Amygdala (tissue), 56 donors: ENCODE measurements around the gene SUPT20HL2.
"Not testable (repeated sequence)": the region's sequence is repeated elsewhere in the genome, so short reads cannot be mapped to it uniquely, and the experiment has no call there.

ENCODE experiments used
- DNase-seq, 56 donors: peaks; one replicate each; lab custom pipeline; 2025; lab: John Stamatoyannopoulos, UW

The SUPT20HL2 gene

DNA sequence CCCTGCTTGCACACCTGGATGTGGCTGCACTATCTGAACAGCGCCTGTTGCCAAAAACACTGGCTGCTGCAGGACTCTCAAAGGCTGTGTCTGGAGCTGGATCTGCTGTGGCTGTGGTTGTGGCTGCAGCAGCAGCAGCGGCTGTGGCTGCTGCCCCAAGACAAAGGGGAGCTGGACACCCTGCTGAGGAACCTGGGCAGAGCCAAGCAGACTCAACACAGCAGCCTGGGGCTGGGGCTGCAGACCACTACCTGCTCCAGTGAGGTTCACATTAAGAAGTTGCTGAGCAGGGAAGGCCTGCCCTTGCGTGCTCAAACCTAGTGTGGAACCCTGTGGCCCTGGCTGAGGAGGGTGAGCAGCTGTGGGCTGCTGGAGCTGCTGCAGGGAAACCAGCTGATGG lies 3.0 kb downstream of the SUPT20HL2 start:
- DNase-seq, result not testable (repeated sequence)

GRCh38 chrX:24309580-24310374 lies 4.1 kb downstream of the SUPT20HL2 start:
- not testable (repeated sequence) for DNase-seq

DNA sequence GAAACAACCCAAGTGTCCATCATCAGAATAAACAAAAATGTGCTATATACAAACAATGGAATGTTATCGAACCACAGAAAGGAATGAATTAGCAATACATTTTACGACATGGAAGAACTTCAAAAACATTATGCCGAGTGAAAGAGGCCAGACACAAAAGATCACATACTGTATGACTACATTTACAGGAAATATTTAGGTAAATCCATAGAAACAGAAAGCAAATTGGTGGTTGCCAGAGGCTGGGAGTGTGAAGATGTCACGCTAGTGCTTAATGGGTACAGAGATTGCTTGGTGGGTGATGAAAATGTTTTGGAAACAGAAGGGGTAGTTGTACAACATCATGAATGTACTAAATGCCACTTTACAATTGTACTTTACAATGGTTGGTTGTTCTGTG lies 5.1 kb downstream of the SUPT20HL2 start:
- DNase-seq, result not testable (repeated sequence)

DNA sequence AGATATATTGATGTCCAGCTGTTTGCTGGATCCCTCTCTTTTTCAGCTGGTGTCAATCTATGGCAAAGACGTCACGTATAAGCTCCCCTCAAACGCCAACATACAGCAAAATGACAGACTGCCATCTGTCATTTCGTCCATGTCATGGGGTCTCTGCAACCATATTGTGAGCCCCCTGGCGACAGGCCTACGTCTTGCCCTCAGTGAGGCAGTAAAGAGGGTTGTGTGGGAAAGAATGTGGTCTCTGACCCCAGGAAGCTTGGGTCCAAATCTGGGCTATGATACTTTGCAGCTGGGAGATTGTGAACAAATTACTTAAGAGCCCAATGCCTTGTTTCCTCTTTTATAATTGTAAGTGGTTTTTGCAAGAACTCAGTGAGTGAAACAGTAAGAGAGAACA lies 7.4 kb downstream of the SUPT20HL2 start:
- DNase-seq, result no peak

- DNase-seq, result no peak
These were observed 8.0 kb downstream of the SUPT20HL2 start for GRCh38 chrX:24305905-24306304.

DNA sequence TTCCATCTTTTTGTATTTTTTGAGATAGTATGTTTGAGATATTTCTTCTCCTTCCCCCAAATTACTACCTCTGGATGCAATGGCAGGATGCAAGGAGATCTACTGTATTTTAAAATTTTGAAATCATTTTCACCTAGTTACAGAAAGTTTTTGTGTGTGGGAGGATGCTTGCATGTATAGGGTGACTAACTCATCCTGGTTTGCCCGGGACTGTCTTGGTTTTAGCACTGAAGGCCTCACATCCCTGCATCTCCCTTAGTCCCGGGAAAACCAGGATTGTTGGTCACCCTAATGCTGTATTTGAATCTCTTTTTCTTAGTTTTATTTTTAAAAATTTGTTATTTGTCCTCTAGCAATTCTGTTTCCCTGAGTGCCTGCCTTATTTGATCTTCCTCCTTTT lies 12.1 kb downstream of the SUPT20HL2 start:
- DNase-seq, result no peak

- no peak for DNase-seq
These were observed 12.8 kb downstream of the SUPT20HL2 start for GRCh38 chrX:24301060-24301459.

DNA sequence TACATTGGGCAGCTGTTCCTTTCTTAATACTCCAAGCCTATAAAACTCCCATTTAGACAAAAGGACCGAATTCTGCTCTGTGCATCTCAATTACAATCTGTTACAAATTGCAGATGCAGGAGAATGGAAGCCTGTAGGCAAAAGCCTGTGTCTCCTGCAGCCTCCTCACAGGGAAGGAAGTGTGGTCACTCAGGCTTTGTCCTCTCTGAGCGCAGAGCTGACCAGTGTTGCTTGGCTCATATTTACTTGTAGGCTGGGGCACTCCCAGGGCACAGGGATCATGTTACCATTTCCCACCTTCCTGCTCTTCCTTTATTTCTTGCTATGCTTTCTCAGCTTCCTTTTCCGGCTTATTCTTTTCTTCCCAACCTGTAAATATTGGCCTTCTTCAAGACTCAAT lies 15.7 kb downstream of the SUPT20HL2 start:
- DNase-seq, result no peak

DNA sequence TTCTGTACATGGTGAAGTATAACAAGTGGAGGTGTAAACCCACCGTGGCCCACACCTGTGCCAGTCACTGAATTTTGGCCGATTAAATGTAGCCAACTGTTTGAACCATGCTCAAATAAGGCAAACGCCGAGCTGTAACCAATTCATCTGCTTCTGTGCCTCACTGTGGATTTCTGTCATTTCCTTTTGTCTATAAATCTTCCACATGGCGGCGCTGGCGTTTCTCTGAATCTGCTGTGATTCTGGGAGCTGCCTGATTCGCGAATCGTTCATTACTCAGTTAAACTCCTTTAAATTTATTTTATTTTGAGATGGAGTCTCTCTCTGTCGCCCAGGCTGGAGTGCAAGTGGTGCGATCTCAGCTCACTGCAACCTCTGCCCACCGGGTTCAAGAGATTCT lies 19.2 kb downstream of the SUPT20HL2 start:
- peak in 10 of 56 donors; percentile 0 to 19 (median 4) for DNase-seq

DNA sequence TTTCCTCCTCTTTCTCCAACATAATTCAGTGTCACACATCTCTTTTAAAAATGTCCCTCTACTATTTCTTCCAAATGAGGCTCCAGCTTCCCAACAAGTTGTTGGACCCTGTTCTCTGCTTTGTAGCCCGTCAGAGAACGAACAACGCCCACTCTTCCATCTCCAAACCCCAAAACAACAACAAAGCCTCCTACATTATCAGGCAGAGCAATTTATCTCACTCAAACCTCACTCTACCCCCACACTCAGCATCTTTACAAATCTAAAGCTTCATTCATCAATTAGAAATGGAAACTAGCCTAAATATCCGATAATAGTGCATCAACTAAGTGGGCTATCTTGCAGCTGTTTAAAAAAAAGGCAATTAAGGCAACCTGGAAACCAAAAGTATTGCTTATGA lies 20.5 kb downstream of the SUPT20HL2 start:
- no peak for DNase-seq

DNA sequence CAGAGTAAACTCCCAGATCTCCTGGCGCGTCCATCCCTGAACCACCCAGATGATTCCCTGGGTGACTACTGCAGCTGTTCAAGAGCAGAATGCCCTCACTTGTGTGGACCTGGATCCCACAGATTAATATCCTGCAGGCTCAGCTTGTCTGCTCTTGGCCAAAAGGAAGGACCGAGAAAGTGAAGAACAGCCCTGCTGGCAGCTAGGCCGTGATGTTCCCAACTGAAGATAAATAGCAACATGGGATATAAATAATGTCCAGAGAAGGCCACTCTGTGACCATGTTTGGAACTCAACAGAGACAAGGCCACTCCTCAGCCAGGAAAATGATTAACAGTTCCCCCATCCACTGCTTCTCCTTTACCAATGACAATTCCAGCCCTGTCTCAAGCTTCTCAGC lies 21.5 kb downstream of the SUPT20HL2 start:
- DNase-seq, result no peak

- DNase-seq, result no peak
These were observed 28.8 kb downstream of the SUPT20HL2 start for GRCh38 chrX:24285082-24285481.

- no peak for DNase-seq
These were observed 30.6 kb downstream of the SUPT20HL2 start for GRCh38 chrX:24283127-24283794.

- DNase-seq, result no peak
These were observed 31.3 kb downstream of the SUPT20HL2 start for GRCh38 chrX:24282381-24283126.

DNA sequence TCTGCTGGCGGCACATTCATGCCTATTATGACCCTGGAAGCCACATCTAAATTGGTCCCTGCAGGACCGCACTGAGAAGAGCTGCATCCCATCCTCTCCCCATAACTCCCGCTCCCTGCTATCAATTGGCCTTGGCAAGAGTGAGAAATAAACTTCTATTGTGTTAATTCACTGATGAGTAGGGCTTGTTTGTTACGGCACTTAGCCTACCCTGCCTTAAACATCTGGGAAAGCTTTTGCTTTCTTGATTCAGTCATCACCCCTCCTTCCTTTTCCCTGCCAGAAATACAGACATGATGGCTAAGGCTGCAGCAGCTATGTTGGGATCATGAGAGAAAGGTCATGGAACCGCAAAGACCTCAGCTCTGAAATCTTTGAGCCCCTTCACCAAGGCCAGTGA lies 36.5 kb downstream of the SUPT20HL2 start:
- no peak for DNase-seq

- no peak for DNase-seq
These were observed 37.9 kb downstream of the SUPT20HL2 start for GRCh38 chrX:24276015-24276414.

GRCh38 chrX:24271262-24271661 lies 42.6 kb downstream of the SUPT20HL2 start:
- DNase-seq, result no peak

DNA sequence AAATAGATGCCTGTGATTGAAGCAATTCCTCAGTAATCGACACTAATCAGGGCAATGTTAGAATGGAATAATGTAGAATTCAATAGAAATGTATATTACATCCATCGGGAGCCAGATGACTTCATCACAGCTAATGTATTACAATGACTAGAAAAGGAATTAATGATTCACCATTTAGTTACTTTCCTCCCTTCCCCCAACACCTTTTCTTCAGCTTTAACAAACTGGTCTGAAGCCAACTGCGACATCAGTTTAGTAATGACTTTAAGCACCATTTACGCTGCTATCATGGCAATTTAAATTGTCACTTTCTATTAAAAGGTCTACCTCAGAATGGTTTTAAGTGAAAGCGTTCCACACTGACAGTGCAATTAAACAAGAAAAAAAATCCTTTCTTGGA lies 45.1 kb downstream of the SUPT20HL2 start:
- no peak for DNase-seq

GRCh38 chrX:24266996-24267395 lies 46.9 kb downstream of the SUPT20HL2 start:
- DNase-seq, result no peak

DNA sequence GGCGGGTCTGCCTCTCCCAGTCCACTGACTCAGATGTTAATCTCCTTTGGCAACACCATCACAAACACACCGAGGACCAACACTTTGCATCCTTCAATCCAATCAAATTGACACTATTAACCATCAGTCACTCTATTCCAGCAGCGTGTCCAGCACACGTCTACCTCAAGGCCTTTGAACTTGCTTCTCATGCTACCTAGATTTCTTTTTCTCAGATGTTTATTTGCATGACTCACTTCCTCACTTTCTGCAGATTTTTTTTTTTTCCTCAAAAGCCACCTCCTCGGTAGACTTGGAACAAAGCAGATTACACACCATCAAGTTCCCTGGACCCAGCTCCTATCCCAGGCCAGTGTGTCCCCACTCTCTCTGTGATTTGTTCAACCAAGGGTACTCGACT lies 49.5 kb downstream of the SUPT20HL2 start:
- DNase-seq, result no peak

GRCh38 chrX:24262309-24262708 lies 51.6 kb downstream of the SUPT20HL2 start:
- DNase-seq, result no peak
